Endothelial cell of umbilical vein (primary cell): ENCODE results near the gene CEP78. TPM values are rescaled to one million over a fixed set of nuclear protein-coding genes. Genes with fewer than 3 reads are reported as not detected.
A peak's percentile ranks its signal among the peaks of the same experiment; 100 is the strongest.

Experiments
- BruUV-seq: library from RNA; stranded (reverse); fragments of 400-500 nt; replicated peaks from 2 replicates; lab custom pipeline; 2021; lab: Mats Ljungman, UMichigan
- CTCF ChIA-PET: fragments of 300-600, 350-600 bp; sonication (Branson Sonifier 250); formaldehyde crosslinking; loops from one replicate; lab custom pipeline; 2021; ENCODE audit warnings: antibody characterized with exemption, inconsistent platforms; lab: Charles Lee
- POLR2A ChIA-PET: fragments of 300-600, 350-600 bp; sonication (Branson Sonifier 250); formaldehyde crosslinking; loops from one replicate; lab custom pipeline; 2021; ENCODE audit warnings: antibody characterized with exemption, inconsistent platforms; lab: Charles Lee
- DNase-seq: peaks from one replicate; pipeline ENCODE4 v3.0.0-alpha.2; 2011; ENCODE audit warnings: low read depth, low spot score
- FAIRE-seq: peaks from 2 replicates; lab custom pipeline; 2011; peaks lifted over from hg19 to GRCh38; lab: Jason Lieb, UNC
- H2AFZ ChIP-seq: 2 replicates; pipeline ENCODE4 v1.6.0; 2012; ENCODE audit warnings: low read depth, low read length, control low read depth, inconsistent platforms
- H3K27ac ChIP-seq: 2 replicates; pipeline ENCODE4 v1.5.1; 2011; ENCODE audit warnings: low read depth, mild to moderate bottlenecking, control low read depth, low read length, moderate library complexity; ENCODE audit not compliant: insufficient read depth
- H3K27me3 ChIP-seq, 2 experiments: 2 replicates each; pipeline versions ENCODE4 v1.6.0 to v1.6.1; 2011; ENCODE audit warnings: low read length in 2 of 2, mixed read lengths in 1 of 2; ENCODE audit not compliant: control insufficient read depth in 2 of 2, insufficient read depth in 2 of 2
- H3K36me3 ChIP-seq, 2 experiments: 2 replicates in 1 of 2; 3 replicates in 1 of 2; pipeline ENCODE4 v1.5.1; 2011; ENCODE audit warnings: low read length in 2 of 2, mild to moderate bottlenecking in 1 of 2, moderate library complexity in 1 of 2; ENCODE audit not compliant: control insufficient read depth in 2 of 2, insufficient read depth in 2 of 2; ENCODE audit errors: extremely low read depth in 1 of 2
- H3K4me1 ChIP-seq: 3 replicates; pipeline ENCODE4 v1.5.1; 2011; ENCODE audit warnings: mild to moderate bottlenecking, low read length; ENCODE audit not compliant: control insufficient read depth, insufficient read depth; ENCODE audit errors: extremely low read depth
- H3K4me2 ChIP-seq: 2 replicates; pipeline ENCODE4 v1.6.1; 2011; ENCODE audit warnings: low read length, control low read depth, mixed read lengths; ENCODE audit not compliant: insufficient read depth
- H3K4me3 ChIP-seq, 3 experiments: fragments of 200-600 bp in 1 of 3; sonication (generic), shearing (Covaris generic) in 1 of 3; replicated peaks in 1 of 3; 2 replicates each; pipeline ENCODE4 v1.5.1; 2011 to 2016; ENCODE audit warnings: control low read depth in 3 of 3, low read length in 3 of 3, mild to moderate bottlenecking in 2 of 3, inconsistent platforms in 1 of 3, low read depth in 1 of 3, moderate library complexity in 1 of 3; ENCODE audit not compliant: insufficient read depth in 1 of 3
- H3K79me2 ChIP-seq: 2 replicates; pipeline ENCODE4 v1.6.0; 2012; ENCODE audit warnings: low read length, inconsistent platforms; ENCODE audit not compliant: control insufficient read depth, insufficient read depth
- H3K9ac ChIP-seq: replicated peaks from 2 replicates; pipeline ENCODE3; 2011; ENCODE audit warnings: low read length, control low read depth; ENCODE audit not compliant: insufficient read depth; ENCODE audit errors: extremely low read depth
- H3K9me1 ChIP-seq: replicated peaks from 3 replicates; pipeline ENCODE4 v1.6.0; 2011; ENCODE audit warnings: mild to moderate bottlenecking, low read length; ENCODE audit not compliant: control insufficient read depth, insufficient read depth; ENCODE audit errors: extremely low read depth
- H3K9me3 ChIP-seq: replicated peaks from 2 replicates; pipeline ENCODE4 v1.5.1; 2012; ENCODE audit warnings: low read length, inconsistent platforms; ENCODE audit not compliant: control insufficient read depth, insufficient read depth
- H4K20me1 ChIP-seq: replicated peaks from 2 replicates; pipeline ENCODE3; 2011; ENCODE audit warnings: mild to moderate bottlenecking, low read length; ENCODE audit not compliant: control insufficient read depth, insufficient read depth; ENCODE audit errors: extremely low read depth
- CTCF ChIP-seq, 2 donors: IDR thresholded peaks; 1 replicate in 1 of 2; 2 replicates in 1 of 2; pipeline ENCODE4 v1.5.1; 2011; ENCODE audit warnings: low read length in 2 of 2, mild to moderate bottlenecking in 2 of 2, moderate library complexity in 2 of 2, control low read depth in 1 of 2, inconsistent platforms in 1 of 2, low read depth in 1 of 2; ENCODE audit not compliant: insufficient read depth in 1 of 2; ENCODE audit errors: extremely low read depth in 1 of 2
- EZH2 ChIP-seq: IDR thresholded peaks from 2 replicates; pipeline ENCODE4 v1.6.1; 2012; ENCODE audit warnings: borderline replicate concordance, low read depth, mild to moderate bottlenecking, moderate library complexity, low read length, inconsistent platforms; ENCODE audit not compliant: severe bottlenecking
- FOS ChIP-seq: IDR thresholded peaks from 2 replicates; pipeline ENCODE4 v1.6.1; 2011; ENCODE audit warnings: mild to moderate bottlenecking, low read length, moderate library complexity, borderline replicate concordance; ENCODE audit not compliant: insufficient read depth
- GATA2 ChIP-seq: IDR thresholded peaks from 2 replicates; pipeline ENCODE4 v1.7.0; 2011; ENCODE audit warnings: low read depth, mild to moderate bottlenecking, moderate library complexity, mixed read lengths, low read length; ENCODE audit not compliant: insufficient read length, insufficient read depth
- JUN ChIP-seq: IDR thresholded peaks from 2 replicates; pipeline ENCODE4 v1.6.1; 2011; ENCODE audit warnings: borderline replicate concordance, low read depth; ENCODE audit not compliant: insufficient read length, insufficient read depth
- MAX ChIP-seq: IDR thresholded peaks from 2 replicates; pipeline ENCODE4 v1.6.1; 2011; ENCODE audit not compliant: insufficient read depth, insufficient read length
- MYC ChIP-seq: IDR thresholded peaks from one replicate; pipeline ENCODE4 v1.6.1; 2011; ENCODE audit warnings: mild to moderate bottlenecking, low read depth, low read length
- POLR2A ChIP-seq: IDR thresholded peaks from 2 replicates; pipeline ENCODE4 v1.6.1; 2012; ENCODE audit warnings: low read depth, mild to moderate bottlenecking, control low read depth, low read length
- POLR2AphosphoS5 ChIP-seq: IDR thresholded peaks from 2 replicates; pipeline ENCODE4 v1.6.1; 2012; ENCODE audit warnings: low read depth, mild to moderate bottlenecking, control low read depth, low read length, moderate library complexity; ENCODE audit not compliant: insufficient read depth
- dilution Hi-C: fragments of 300-500 bp; cut with MboI; formaldehyde crosslinking; loops from one replicate; pipeline ENCODE4 v1.15.0; 2019; ENCODE audit warnings: low sequenced_read_pairs; ENCODE audit not compliant: extremely low pct_ligation_motif_present
- intact Hi-C: fragments of 100-400 bp; cut with micrococcal nuclease; formaldehyde crosslinking; loops from one replicate; pipeline ENCODE4 v1.10.0; 2022
- polyA plus RNA-seq, 4 experiments: library from polyadenylated mRNA; depleted of rRNA in 3 of 4; stranded (reverse) in 3 of 4; unstranded in 1 of 4; fragments of >200 nt; gene quantifications; 2 replicates each; pipeline versions ENCODE4 v1.2.1 to v1.2.3, GENCODE V29; 2011 to 2012; ENCODE audit warnings: missing spikeins in 1 of 4
- total RNA-seq: library from RNA; stranded (reverse); gene quantifications from 2 replicates; pipeline ENCODE4 v1.2.3, GENCODE V29; 2021

Gene CEP78
- total and polyA plus RNA-seq, 2 donors (not counting 3 experiments of a cell fraction or from before 2014, with no cell fraction given): 6.5 to 35.9 TPM

- dilution Hi-C loops: no loop called here
- Histone ChIP-seq H2AFZ (peak overlapping the region; percentile 86), H3K36me3 (no peaks in the 10 kb centered on the region), H3K9me1 (no peaks in the 10 kb centered on the region), H3K4me3 (peak overlapping the region; percentile 72 to 78 (median 76)), H3K4me1 (peaks cover 6% of the 10 kb centered on the region), H3K9me3 (no peaks in the 10 kb centered on the region), H3K27ac (peak overlapping the region; percentile 55), H3K27me3 (no peaks in the 10 kb centered on the region), H3K79me2 (peaks cover 15% of the 10 kb centered on the region), H4K20me1 (no peaks in the 10 kb centered on the region), H3K4me2 (peak overlapping the region; percentile 86), H3K9ac (peak overlapping the region; percentile 76)
- ChIA-PET CTCF (interaction anchor here (1.3 to 3.6 kb wide), 4 partner anchors 90 to 258 kb away, joined by 3 to 9 read pairs (median 5); no protein-coding TSS in a partner anchor), POLR2A (no interaction called here)
- TF ChIP-seq POLR2A: no peak
- TF ChIP-seq GATA2: no peak
- no peak for TF ChIP-seq POLR2AphosphoS5
- no peak for TF ChIP-seq MAX
- TF ChIP-seq FOS: no peak
- no peak for TF ChIP-seq MYC
- no peak for TF ChIP-seq EZH2
- FAIRE-seq (no peak), DNase-seq (peak; percentile 55)
- intact Hi-C loops: loop anchor here (10.0 kb wide), 1 partner anchor 721 kb away; no protein-coding TSS in a partner anchor
- BruUV-seq: TSS peak; percentile 64
Measured at GRCh38 chr9:78235256-78235761, 566 bp upstream of the CEP78 start.

- Histone ChIP-seq H4K20me1 (no peaks in the 10 kb centered on the region), H3K9me3 (no peaks in the 10 kb centered on the region), H3K79me2 (peaks cover 15% of the 10 kb centered on the region), H3K27ac (peak overlapping the region; percentile 55), H3K9ac (peak overlapping the region; percentile 76), H3K27me3 (no peaks in the 10 kb centered on the region), H2AFZ (peak overlapping the region; percentile 86), H3K4me3 (peak overlapping the region; percentile 72 to 78 (median 76)), H3K4me1 (peaks cover 6% of the 10 kb centered on the region), H3K4me2 (peak overlapping the region; percentile 60), H3K36me3 (peaks cover 0 to 2% of the 10 kb centered on the region in 2 experiments), H3K9me1 (no peaks in the 10 kb centered on the region)
- dilution Hi-C loops: no loop called here
- peak; percentile 44 for FAIRE-seq
- ChIA-PET CTCF (interaction anchor here (0.7 to 3.6 kb wide), 4 partner anchors 91 to 259 kb away, joined by 3 to 9 read pairs (median 5); no protein-coding TSS in a partner anchor), POLR2A (no interaction called here)
- TF ChIP-seq JUN (no peak), GATA2 (no peak), FOS (no peak), MAX (no peak), EZH2 (no peak), CTCF (IDR thresholded peaks at IDR 0.05; ENCODE audit: extremely low read depth in 1 of 2, insufficient read depth in 1 of 2, low read depth in 1 of 2, low read length in 2 of 2) (no peak), MYC (no peak), POLR2A (no peak), POLR2AphosphoS5 (no peak)
- BruUV-seq: no TSS peak
- intact Hi-C loops: loop anchor here (1.0 to 10.0 kb wide), 2 partner anchors 61 to 722 kb away; partner anchors contain the start of gene PSAT1
- DNase-seq: no peak
Measured at GRCh38 chr9:78236551-78236910, 656 bp downstream of the CEP78 start.
